WTC11 (cell line): ENCODE data around the gene WDR12. TPM values are rescaled to one million over a fixed set of nuclear protein-coding genes. Genes with fewer than 3 reads are reported as not detected.
A peak's percentile ranks its signal among the peaks of the same experiment; 100 is the strongest.
"Not testable (repeated sequence)": the region's sequence is repeated elsewhere in the genome, so short reads cannot be mapped to it uniquely, and the experiment has no call there.

Experiments
- ATAC-seq: fragments of 200-7000 bp; cut with Tn5 transposase; 2 replicates; pipeline ENCODE4 v1.10.0; 2021; ENCODE audit warnings: mild to moderate bottlenecking, moderate library complexity
- CTCF ChIA-PET: fragments of 300-600 bp; sonication (Branson Sonifier 250); formaldehyde crosslinking; loops from one replicate; lab custom pipeline; 2021; ENCODE audit warnings: antibody characterized with exemption; lab: Charles Lee
- POLR2A ChIA-PET: fragments of 350-600 bp; sonication (Branson Sonifier 250); formaldehyde crosslinking; loops from one replicate; lab custom pipeline; 2021; ENCODE audit warnings: antibody characterized with exemption; lab: Charles Lee
- DNase-seq: peaks from one replicate; pipeline ENCODE4 v3.0.0; 2021; ENCODE audit warnings: low spot score
- H3K27ac Mint-ChIP-seq: 2 replicates; pipeline ENCODE4 v1.8.0; 2021; ENCODE audit warnings: mixed read lengths
- H3K27me3 Mint-ChIP-seq: 2 replicates; pipeline ENCODE4 v1.8.0; 2021; ENCODE audit warnings: low read depth, mild to moderate bottlenecking, moderate library complexity, mixed read lengths
- H3K36me3 Mint-ChIP-seq: 2 replicates; pipeline ENCODE4 v1.8.0; 2021; ENCODE audit warnings: mixed read lengths
- H3K4me1 Mint-ChIP-seq: 2 replicates; pipeline ENCODE4 v1.8.0; 2022; ENCODE audit warnings: mixed read lengths
- H3K4me3 Mint-ChIP-seq: 2 replicates; pipeline ENCODE4 v1.8.0; 2021; ENCODE audit warnings: mild to moderate bottlenecking, moderate library complexity, mixed read lengths
- H3K9me3 Mint-ChIP-seq: 2 replicates; pipeline ENCODE4 v1.8.0; 2021; ENCODE audit warnings: mixed read lengths
- AR ChIP-seq: fragments of 250-450 bp; sonication (Bioruptor Pico); IDR thresholded peaks from 2 replicates; pipeline ENCODE4 v1.9.0; 2021; ENCODE audit warnings: mild to moderate bottlenecking
- ATF1 ChIP-seq: sonication (generic); formaldehyde crosslinking; IDR thresholded peaks from 2 replicates; pipeline ENCODE4 v1.8.1; 2023; ENCODE audit warnings: mild to moderate bottlenecking, moderate library complexity, missing genetic modification reagents
- ATF3 ChIP-seq: sonication (generic); formaldehyde crosslinking; conservative IDR thresholded peaks from 2 replicates; pipeline ENCODE4 v1.8.1; 2022; ENCODE audit warnings: mild to moderate bottlenecking, missing genetic modification reagents
- CDX4 ChIP-seq: fragments of 250-450 bp; sonication (Bioruptor Pico); IDR thresholded peaks from 2 replicates; pipeline ENCODE4 v1.9.0; 2021; ENCODE audit warnings: moderate library complexity, mild to moderate bottlenecking, inconsistent platforms, borderline replicate concordance
- CREB1 ChIP-seq: sonication (generic); formaldehyde crosslinking; IDR thresholded peaks from 2 replicates; pipeline ENCODE4 v1.8.0; 2023; ENCODE audit warnings: mild to moderate bottlenecking, missing genetic modification reagents
- ELF4 ChIP-seq: sonication (generic); formaldehyde crosslinking; IDR thresholded peaks from 2 replicates; pipeline ENCODE4 v1.8.1; 2022; ENCODE audit warnings: low read depth, mild to moderate bottlenecking, moderate library complexity, missing genetic modification reagents
- ESRRA ChIP-seq: sonication (generic); formaldehyde crosslinking; IDR thresholded peaks from 2 replicates; pipeline ENCODE4 v1.8.1; 2022; ENCODE audit warnings: mild to moderate bottlenecking, missing genetic modification reagents, borderline replicate concordance
- FOXJ3 ChIP-seq: sonication (generic); formaldehyde crosslinking; IDR thresholded peaks from 2 replicates; pipeline ENCODE4 v1.9.0; 2021; ENCODE audit warnings: missing genetic modification reagents, mild to moderate bottlenecking, borderline replicate concordance
- FOXP4 ChIP-seq: sonication (generic); formaldehyde crosslinking; IDR thresholded peaks from 2 replicates; pipeline ENCODE4 v1.8.0; 2022; ENCODE audit warnings: mild to moderate bottlenecking, missing genetic modification reagents
- GABPB1 ChIP-seq: sonication (generic); formaldehyde crosslinking; IDR thresholded peaks from 2 replicates; pipeline ENCODE4 v1.8.1; 2023; ENCODE audit warnings: mild to moderate bottlenecking, missing genetic modification reagents
- HMGA2 ChIP-seq: fragments of 250-450 bp; sonication (Bioruptor Pico); IDR thresholded peaks from 2 replicates; pipeline ENCODE4 v1.4.0; 2021; ENCODE audit warnings: mild to moderate bottlenecking, moderate library complexity
- MXD4 ChIP-seq: fragments of 250-450 bp; sonication (Bioruptor Pico); IDR thresholded peaks from 2 replicates; pipeline ENCODE4 v1.8.0; 2021; ENCODE audit warnings: mild to moderate bottlenecking, moderate library complexity, borderline replicate concordance
- MYBL2 ChIP-seq: sonication (generic); formaldehyde crosslinking; IDR thresholded peaks from 2 replicates; pipeline ENCODE4 v1.8.1; 2023; ENCODE audit warnings: mild to moderate bottlenecking, moderate library complexity, missing genetic modification reagents
- OVOL2 ChIP-seq: fragments of 250-450 bp; sonication (Bioruptor Pico); IDR thresholded peaks from 2 replicates; pipeline ENCODE4 v1.9.0; 2021; ENCODE audit warnings: mild to moderate bottlenecking, borderline replicate concordance
- SMAD3 ChIP-seq: sonication (generic); formaldehyde crosslinking; IDR thresholded peaks from 2 replicates; pipeline ENCODE4 v1.8.0; 2022; ENCODE audit warnings: missing genetic modification reagents, mild to moderate bottlenecking, borderline replicate concordance
- SMAD4 ChIP-seq: sonication (generic); formaldehyde crosslinking; IDR thresholded peaks from 2 replicates; pipeline ENCODE4 v1.8.0; 2022; ENCODE audit warnings: mild to moderate bottlenecking, missing genetic modification reagents
- ZNF138 ChIP-seq: sonication (generic); formaldehyde crosslinking; conservative IDR thresholded peaks from 2 replicates; pipeline ENCODE4 v1.8.1; 2022; ENCODE audit warnings: mild to moderate bottlenecking, moderate library complexity, missing genetic modification reagents
- total RNA-seq: library from RNA; stranded (reverse); gene quantifications from 3 replicates; pipeline ENCODE4 v1.2.3, GENCODE V29; 2021

Gene WDR12
- total RNA-seq, 1 experiment from 2014 or later, result 144 TPM

- ChIA-PET POLR2A (no interaction called here), CTCF (interaction anchor here (1.5 kb wide), 1 partner anchor 321 kb away, joined by 3 read pairs; no protein-coding TSS in a partner anchor)
- Mint-ChIP-seq H3K27ac (no peak overlapping the region), H3K9me3 (peaks cover 4% of the 10 kb centered on the region), H3K4me1 (peaks cover 21% of the 10 kb centered on the region), H3K36me3 (peaks cover 20% of the 10 kb centered on the region), H3K4me3 (peak overlapping the region; percentile 95), H3K27me3 (no peaks in the 10 kb centered on the region)
- DNase-seq (no peak), ATAC-seq (no peak)
- TF ChIP-seq CREB1 (CRISPR knock-in tag) (no peak), MXD4 (CRISPR knock-in tag) (no peak), ELF4 (CRISPR knock-in tag) (no peak), FOXP4 (CRISPR knock-in tag) (no peak), FOXJ3 (no peak), CDX4 (CRISPR knock-in tag) (no peak), MYBL2 (CRISPR knock-in tag) (no peak), AR (no peak)
These were observed 775 bp downstream of the WDR12 start for GRCh38 chr2:202910698-202911097.

- CTCF ChIA-PET, result interaction anchor here (1.5 kb wide), 1 partner anchor 321 kb away, joined by 3 read pairs; no protein-coding TSS in a partner anchor
These were observed 1.2 kb downstream of the WDR12 start for GRCh38 chr2:202910250-202910649.

GRCh38 chr2:202909394-202910192 lies 1.9 kb downstream of the WDR12 start:
- TF ChIP-seq GABPB1 (CRISPR knock-in tag), result peak; percentile 88
- TF ChIP-seq ESRRA (CRISPR knock-in tag), result no peak
- TF ChIP-seq OVOL2 (CRISPR knock-in tag), result no peak
- H3K9me3 Mint-ChIP-seq, result peaks cover 11% of the 10 kb centered on the region
- peak overlapping the region; percentile 95 for H3K4me3 Mint-ChIP-seq
- DNase-seq (no peak), ATAC-seq (no peak)
- H3K27ac Mint-ChIP-seq, result no peak overlapping the region
- POLR2A ChIA-PET, result no interaction called here
- H3K4me1 Mint-ChIP-seq, result peaks cover 21% of the 10 kb centered on the region
- H3K27me3 Mint-ChIP-seq, result no peaks in the 10 kb centered on the region
- CTCF ChIA-PET, result no interaction called here
- peaks cover 28% of the 10 kb centered on the region for H3K36me3 Mint-ChIP-seq

More at GRCh38 chr2:202910250-202910649, 1.2 kb downstream of the WDR12 start:
- H3K27ac Mint-ChIP-seq, H3K27me3 Mint-ChIP-seq, ATAC-seq, POLR2A ChIA-PET, H3K9me3 Mint-ChIP-seq, DNase-seq: not testable (repeated sequence)
- H3K4me3 Mint-ChIP-seq, result peak overlapping the region; percentile 95
- H3K4me1 Mint-ChIP-seq, result peaks cover 21% of the 10 kb centered on the region
- H3K36me3 Mint-ChIP-seq, result peaks cover 24% of the 10 kb centered on the region

GRCh38 chr2:202908186-202908585 lies 3.3 kb downstream of the WDR12 start:
- Mint-ChIP-seq H3K27me3 (no peaks in the 10 kb centered on the region), H3K9me3 (peaks cover 16% of the 10 kb centered on the region), H3K4me3 (no peak overlapping the region), H3K4me1 (peaks cover 20% of the 10 kb centered on the region), H3K27ac (peak overlapping the region; percentile 46; the same call in 1 of the 2 replicates), H3K36me3 (peaks cover 38% of the 10 kb centered on the region)
- ChIA-PET POLR2A (no interaction called here), CTCF (no interaction called here)
- ATAC-seq (no peak), DNase-seq (no peak)
- TF ChIP-seq ATF1 (CRISPR knock-in tag) (no peak), HMGA2 (CRISPR knock-in tag) (no peak), AR (no peak), ZNF138 (CRISPR knock-in tag) (no peak), SMAD3 (no peak), ATF3 (CRISPR knock-in tag) (no peak), SMAD4 (no peak)
